Measurements from ENCODE around the gene NCAM1. TPM values are rescaled to one million over a fixed set of nuclear protein-coding genes. Genes with fewer than 3 reads are reported as not detected.

Gene NCAM1
- total and polyA plus RNA-seq, 2 of the 13 experiments (the other 11 are each of a cell fraction or from before 2014, with no cell fraction given), result 0.05 TPM; not detected in 1

- TF ChIP-seq, protein P1, sequence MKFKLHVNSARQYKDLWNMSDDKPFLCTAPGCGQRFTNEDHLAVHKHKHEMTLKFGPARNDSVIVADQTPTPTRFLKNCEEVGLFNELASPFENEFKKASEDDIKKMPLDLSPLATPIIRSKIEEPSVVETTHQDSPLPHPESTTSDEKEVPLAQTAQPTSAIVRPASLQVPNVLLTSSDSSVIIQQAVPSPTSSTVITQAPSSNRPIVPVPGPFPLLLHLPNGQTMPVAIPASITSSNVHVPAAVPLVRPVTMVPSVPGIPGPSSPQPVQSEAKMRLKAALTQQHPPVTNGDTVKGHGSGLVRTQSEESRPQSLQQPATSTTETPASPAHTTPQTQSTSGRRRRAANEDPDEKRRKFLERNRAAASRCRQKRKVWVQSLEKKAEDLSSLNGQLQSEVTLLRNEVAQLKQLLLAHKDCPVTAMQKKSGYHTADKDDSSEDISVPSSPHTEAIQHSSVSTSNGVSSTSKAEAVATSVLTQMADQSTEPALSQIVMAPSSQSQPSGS (CRISPR knock-in tag; IDR thresholded peaks at IDR 0.05), result no peak
- TF ChIP-seq ZFAT (CRISPR knock-in tag; conservative IDR thresholded peaks at IDR 0.05) (no peak), SIN3B (IDR thresholded peaks at IDR 0.05; ENCODE audit: low read length) (peak; percentile 52; the same call in 1 of the 2 replicates), ZNF577 (CRISPR knock-in tag; IDR thresholded peaks at IDR 0.05; ENCODE audit: borderline replicate concordance, low read depth) (no peak)
These were observed 352.8 kb downstream of the NCAM1 start (continued) for GRCh38 chr11:113314065-113314388.

- ChIA-PET CTCF (ENCODE audit: low intra/inter-chr PET ratio, low total read pairs) (no interaction called here), POLR2A (interaction anchor here (0.6 kb wide), 1 partner anchor 570 kb away, joined by 4 read pairs; no protein-coding TSS in a partner anchor)
- intact Hi-C loops (cut with micrococcal nuclease; ENCODE audit: unreplicated experiment), result no loop called here
- Histone ChIP-seq H3K9me3 (ENCODE audit: low read length) (no peaks in the 10 kb centered on the region), H4K20me1 (ENCODE audit: insufficient read depth, low read length) (no peaks in the 10 kb centered on the region), H3K4me2 (ENCODE audit: low read depth, low read length) (peak within 1 kb of the TSS; percentile 96), H3K9ac (ENCODE audit: insufficient read depth, low read depth, low read length) (peak within 1 kb of the TSS; percentile 86), H3K36me3 (replicated peaks in 1 of 2; ENCODE audit: control insufficient read depth in 1 of 2, insufficient read depth in 2 of 2, low read length in 2 of 2) (no peaks in the 10 kb centered on the region), H2AFZ (ENCODE audit: low read length) (peak within 1 kb of the TSS; percentile 34), H3K4me1 (ENCODE audit: insufficient read depth, low read length) (peaks cover 26% of the 10 kb centered on the region), H3K27ac (ENCODE audit: extremely low read length, insufficient read depth, low read length) (peak within 1 kb of the TSS; percentile 75), H3K4me3 (replicated peaks in 1 of 3; ENCODE audit: insufficient read depth in 1 of 3, low read depth in 2 of 3, low read length in 3 of 3) (peak within 1 kb of the TSS; percentile 79 to 93 (median 85)), H3K27me3 (ENCODE audit: control insufficient read depth in 1 of 2, insufficient read depth in 2 of 2, low read length in 2 of 2) (no peaks in the 10 kb centered on the region), H3K79me2 (ENCODE audit: insufficient read depth, low read length) (peaks cover 3% of the 10 kb centered on the region)
- ATAC-seq (peak; percentile 97), DNase-seq (ENCODE audit: low spot score) (peak; percentile 88), FAIRE-seq (no peak)
- BruUV-seq (replicated peaks), result TSS peak; percentile 75
- in situ Hi-C loops (cut with HindIII; ENCODE audit: extremely low pct_ligation_motif_present, low pct_unique_long_range_greater_than_20kb), result no loop called here
- WGBS (ENCODE audit: low lambda C conversion rate), result 2% methylated on average over 22 of the region's 64 CpGs
- TF ChIP-seq ZKSCAN5 (CRISPR knock-in tag; IDR thresholded peaks at IDR 0.05), result no peak
- no peak for TF ChIP-seq ZNF496 (CRISPR knock-in tag; IDR thresholded peaks at IDR 0.05; ENCODE audit: insufficient replicate concordance)
- 0 out of 2 replicates have a peak, but pooled peaks have one; percentile 41 for TF ChIP-seq ESRRA (CRISPR knock-in tag; IDR thresholded peaks at IDR 0.05; ENCODE audit: low read depth)
- TF ChIP-seq, protein P2, sequence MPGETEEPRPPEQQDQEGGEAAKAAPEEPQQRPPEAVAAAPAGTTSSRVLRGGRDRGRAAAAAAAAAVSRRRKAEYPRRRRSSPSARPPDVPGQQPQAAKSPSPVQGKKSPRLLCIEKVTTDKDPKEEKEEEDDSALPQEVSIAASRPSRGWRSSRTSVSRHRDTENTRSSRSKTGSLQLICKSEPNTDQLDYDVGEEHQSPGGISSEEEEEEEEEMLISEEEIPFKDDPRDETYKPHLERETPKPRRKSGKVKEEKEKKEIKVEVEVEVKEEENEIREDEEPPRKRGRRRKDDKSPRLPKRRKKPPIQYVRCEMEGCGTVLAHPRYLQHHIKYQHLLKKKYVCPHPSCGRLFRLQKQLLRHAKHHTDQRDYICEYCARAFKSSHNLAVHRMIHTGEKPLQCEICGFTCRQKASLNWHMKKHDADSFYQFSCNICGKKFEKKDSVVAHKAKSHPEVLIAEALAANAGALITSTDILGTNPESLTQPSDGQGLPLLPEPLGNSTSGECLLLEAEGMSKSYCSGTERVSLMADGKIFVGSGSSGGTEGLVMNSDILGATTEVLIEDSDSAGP (CRISPR knock-in tag; IDR thresholded peaks at IDR 0.05; ENCODE audit: borderline replicate concordance), result peak; percentile 77; the same call in 1 of the 2 replicates
- peak; percentile 82 for TF ChIP-seq ZNF761 (CRISPR knock-in tag; conservative IDR thresholded peaks at IDR 0.05)
- 0 out of 2 replicates have a peak, but pooled peaks have one; percentile 43 for TF ChIP-seq ZFP82 (CRISPR knock-in tag; IDR thresholded peaks at IDR 0.05; ENCODE audit: borderline replicate concordance)
- TF ChIP-seq, protein P3, sequence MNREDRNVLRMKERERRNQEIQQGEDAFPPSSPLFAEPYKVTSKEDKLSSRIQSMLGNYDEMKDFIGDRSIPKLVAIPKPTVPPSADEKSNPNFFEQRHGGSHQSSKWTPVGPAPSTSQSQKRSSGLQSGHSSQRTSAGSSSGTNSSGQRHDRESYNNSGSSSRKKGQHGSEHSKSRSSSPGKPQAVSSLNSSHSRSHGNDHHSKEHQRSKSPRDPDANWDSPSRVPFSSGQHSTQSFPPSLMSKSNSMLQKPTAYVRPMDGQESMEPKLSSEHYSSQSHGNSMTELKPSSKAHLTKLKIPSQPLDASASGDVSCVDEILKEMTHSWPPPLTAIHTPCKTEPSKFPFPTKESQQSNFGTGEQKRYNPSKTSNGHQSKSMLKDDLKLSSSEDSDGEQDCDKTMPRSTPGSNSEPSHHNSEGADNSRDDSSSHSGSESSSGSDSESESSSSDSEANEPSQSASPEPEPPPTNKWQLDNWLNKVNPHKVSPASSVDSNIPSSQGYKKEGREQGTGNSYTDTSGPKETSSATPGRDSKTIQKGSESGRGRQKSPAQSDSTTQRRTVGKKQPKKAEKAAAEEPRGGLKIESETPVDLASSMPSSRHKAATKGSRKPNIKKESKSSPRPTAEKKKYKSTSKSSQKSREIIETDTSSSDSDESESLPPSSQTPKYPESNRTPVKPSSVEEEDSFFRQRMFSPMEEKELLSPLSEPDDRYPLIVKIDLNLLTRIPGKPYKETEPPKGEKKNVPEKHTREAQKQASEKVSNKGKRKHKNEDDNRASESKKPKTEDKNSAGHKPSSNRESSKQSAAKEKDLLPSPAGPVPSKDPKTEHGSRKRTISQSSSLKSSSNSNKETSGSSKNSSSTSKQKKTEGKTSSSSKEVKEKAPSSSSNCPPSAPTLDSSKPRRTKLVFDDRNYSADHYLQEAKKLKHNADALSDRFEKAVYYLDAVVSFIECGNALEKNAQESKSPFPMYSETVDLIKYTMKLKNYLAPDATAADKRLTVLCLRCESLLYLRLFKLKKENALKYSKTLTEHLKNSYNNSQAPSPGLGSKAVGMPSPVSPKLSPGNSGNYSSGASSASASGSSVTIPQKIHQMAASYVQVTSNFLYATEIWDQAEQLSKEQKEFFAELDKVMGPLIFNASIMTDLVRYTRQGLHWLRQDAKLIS (CRISPR knock-in tag; IDR thresholded peaks at IDR 0.05), result no peak
- no peak for TF ChIP-seq HNRNPUL1 (IDR thresholded peaks at IDR 0.05; ENCODE audit: low read depth, low read length)
- no peak; the same call in 1 of the 2 replicates for TF ChIP-seq KMT2B (CRISPR knock-in tag; IDR thresholded peaks at IDR 0.05)
- TF ChIP-seq KDM5B (CRISPR knock-in tag; IDR thresholded peaks at IDR 0.05; ENCODE audit: borderline replicate concordance), result peak; percentile 73; the same call in 1 of the 2 replicates
- peak; percentile 73; the same call in 1 of the 2 replicates for TF ChIP-seq TMF1 (CRISPR knock-in tag; IDR thresholded peaks at IDR 0.05; ENCODE audit: low read depth)
These were observed 353.4 kb downstream of the NCAM1 start, which contains the start of gene TTC12 for GRCh38 chr11:113314389-113315301. TSS of gene TTC12 (plus strand) at chr11:113314583. CDS start at chr11:113316258, 1,675 bp downstream.
